Diencephalon (tissue), 1 donor: ENCODE data around the gene CST8. TPM values are rescaled to one million over a fixed set of nuclear protein-coding genes. Genes with fewer than 3 reads are reported as not detected.

Experiments
- small RNA-seq: library from RNA; depleted of rRNA; stranded (forward); fragments of <200 nt; gene quantifications from one replicate; pipeline ENCODE3, GENCODE V24; 2014
- total RNA-seq: library from RNA; depleted of rRNA; stranded (reverse); fragments of >200 nt; gene quantifications from one replicate; pipeline ENCODE4 v1.2.3, GENCODE V29; 2014

The CST8 gene, protein sequence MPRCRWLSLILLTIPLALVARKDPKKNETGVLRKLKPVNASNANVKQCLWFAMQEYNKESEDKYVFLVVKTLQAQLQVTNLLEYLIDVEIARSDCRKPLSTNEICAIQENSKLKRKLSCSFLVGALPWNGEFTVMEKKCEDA
- not detected for total RNA-seq

DNA sequence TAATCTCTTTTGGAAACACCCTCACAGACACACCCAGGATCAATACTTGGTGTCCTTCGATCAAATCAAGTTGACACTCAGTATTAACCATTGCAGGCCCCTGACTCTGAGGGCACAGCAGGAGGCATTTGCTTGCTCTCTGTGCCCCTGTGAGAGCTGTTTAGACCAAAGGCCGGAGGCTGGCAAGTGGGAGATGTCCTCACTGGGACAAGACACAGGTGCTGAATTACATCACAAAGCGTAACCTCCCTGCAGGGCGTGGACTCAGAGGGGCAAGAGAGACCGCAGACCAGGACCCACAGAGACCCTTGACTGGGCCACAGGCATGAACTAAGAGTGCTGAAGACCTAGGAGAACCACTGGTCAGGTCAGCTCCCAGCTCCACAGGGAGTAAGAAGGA lies at the start of gene CST8:
Gene CST8 (plus strand): TSS at position 301 of the 400 bp plus-strand sequence. CDS start 551 bp downstream, outside the sequence.

DNA sequence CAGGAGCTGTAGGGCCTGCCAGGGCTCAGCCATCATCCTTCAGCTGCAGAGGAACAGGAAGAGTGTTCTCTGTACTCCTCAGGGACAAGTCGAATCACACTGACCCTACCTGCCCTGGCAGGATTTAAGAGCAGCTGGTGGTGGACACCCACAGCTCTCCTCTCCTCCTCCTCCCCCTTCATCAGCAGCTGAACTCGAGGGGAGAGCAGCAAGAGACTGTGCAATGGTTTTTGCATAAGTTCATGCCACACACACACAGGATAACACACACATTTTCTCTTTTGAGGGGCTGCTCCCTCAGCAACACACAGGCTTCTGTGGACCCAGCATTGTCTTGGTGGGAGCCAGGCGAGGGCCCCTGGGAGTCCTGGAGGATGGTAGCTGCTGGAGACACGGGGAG lies 38.1 kb upstream of the CST8 start, which contains the start of gene CST11:
Gene CST11 (minus strand): TSS at position 101 of the 400 bp plus-strand sequence. CDS start 65 bp downstream, at position 36.

Small RNAs within 50 kb of the gene (small RNA-seq; reads per million reads assigned to genes)
- not detected for gene RF00019

Other genes with a start within 250 kb of the CST8 start
- 13.8 TPM for gene NXT1, start 140.3 kb upstream of the CST8 start, total RNA-seq
- gene GZF1, start 128.9 kb upstream of the CST8 start, total RNA-seq, result 20.1 TPM
- gene NAPB, start 69.6 kb upstream of the CST8 start, total RNA-seq, result 196 TPM
- gene CSTL1, start 51.4 kb upstream of the CST8 start, total RNA-seq, result not detected
- gene CST11, start 38.2 kb upstream of the CST8 start, total RNA-seq, result not detected
- gene CST9L, start 77.4 kb downstream of the CST8 start, total RNA-seq, result not detected
- gene CST9, start 114.8 kb downstream of the CST8 start, total RNA-seq, result not detected
- 422 TPM for gene CST3, start 146.8 kb downstream of the CST8 start, total RNA-seq
- not detected for gene CST4, start 197.9 kb downstream of the CST8 start, total RNA-seq